GM12878 (cell line): ENCODE results near the gene NRG3. TPM values are rescaled to one million over a fixed set of nuclear protein-coding genes. Genes with fewer than 3 reads are reported as not detected.

Experiments
- ATAC-seq: fragments of 200-7000 bp; cut with Tn5 transposase; 3 replicates; pipeline ENCODE4 v1.9.1; 2020; ENCODE audit warnings: mild to moderate bottlenecking, moderate library complexity
- BruUV-seq: library from RNA; stranded (reverse); fragments of 400-500 nt; replicated peaks from 2 replicates; lab custom pipeline; 2021; lab: Mats Ljungman, UMichigan
- CTCF ChIA-PET: fragments of 300-600 bp; sonication (Branson Sonifier 250); formaldehyde crosslinking; extraction: SDS; loops from one replicate; lab custom pipeline; 2021; ENCODE audit warnings: inconsistent platforms; lab: Yijun Ruan, JAX
- POLR2A ChIA-PET: fragments of 350-600 bp; formaldehyde crosslinking; extraction: SDS; loops from one replicate; lab custom pipeline; 2021; ENCODE audit warnings: inconsistent platforms; lab: Charles Lee
- RAD21 ChIA-PET: fragments of 300-600 bp; sonication (Branson Sonifier 250); formaldehyde crosslinking; loops from one replicate; lab custom pipeline; 2023; ENCODE audit warnings: antibody characterized with exemption; ENCODE audit not compliant: unreplicated experiment; lab: Charles Lee
- SMC1A ChIA-PET: fragments of 300-600 bp; sonication (Branson Sonifier 250); formaldehyde crosslinking; loops from one replicate; lab custom pipeline; 2023; ENCODE audit not compliant: unreplicated experiment, uncharacterized antibody; lab: Charles Lee
- DNase-seq: peaks from one replicate; pipeline ENCODE4 v3.0.0-alpha.2; 2011; ENCODE audit warnings: low read depth, low spot score
- FAIRE-seq: peaks from 3 replicates; lab custom pipeline; 2011; peaks lifted over from hg19 to GRCh38; lab: Jason Lieb, UNC
- H2AFZ ChIP-seq: 2 replicates; pipeline ENCODE4 v1.6.0; 2011; ENCODE audit warnings: low read depth, low read length, control low read depth; ENCODE audit not compliant: control insufficient read depth
- H3K27ac ChIP-seq: 2 replicates; pipeline ENCODE4 v1.5.1; 2011; ENCODE audit warnings: control low read depth; ENCODE audit not compliant: control insufficient read depth, insufficient read depth
- H3K27me3 ChIP-seq, 2 experiments: replicated peaks in 1 of 2; 2 replicates each; pipeline versions ENCODE4 v1.6.0 to v1.6.1; 2011; ENCODE audit warnings: low read length in 1 of 2; ENCODE audit not compliant: control insufficient read depth in 2 of 2, insufficient read depth in 2 of 2
- H3K36me3 ChIP-seq, 2 experiments: 2 replicates each; pipeline ENCODE4 v1.5.1; 2011; ENCODE audit warnings: low read length in 1 of 2; ENCODE audit not compliant: control insufficient read depth in 2 of 2, insufficient read depth in 2 of 2
- H3K4me1 ChIP-seq: 2 replicates; pipeline ENCODE4 v1.6.1; 2011; ENCODE audit warnings: mild to moderate bottlenecking, low read length, moderate library complexity, mixed read lengths; ENCODE audit not compliant: control insufficient read depth, insufficient read depth
- H3K4me2 ChIP-seq: 2 replicates; pipeline ENCODE4 v1.6.0; 2011; ENCODE audit warnings: control low read depth; ENCODE audit not compliant: control insufficient read depth, insufficient read depth
- H3K4me3 ChIP-seq: fragments of 200-600 bp; sonication (generic); 2 replicates; pipeline ENCODE4 v1.5.1; 2016
- H3K79me2 ChIP-seq: 2 replicates; pipeline ENCODE4 v1.6.0; 2011; ENCODE audit warnings: low read length; ENCODE audit not compliant: control insufficient read depth, insufficient read depth
- H3K9ac ChIP-seq: 2 replicates; pipeline ENCODE4 v1.8.0; 2011; ENCODE audit warnings: low read length, control low read depth, mixed read lengths; ENCODE audit not compliant: control insufficient read depth, insufficient read depth
- H3K9me3 ChIP-seq: replicated peaks from 3 replicates; pipeline ENCODE4 v1.5.1; 2011; ENCODE audit warnings: mild to moderate bottlenecking, low read length; ENCODE audit not compliant: control insufficient read depth, insufficient read depth
- H4K20me1 ChIP-seq: 2 replicates; pipeline ENCODE4 v1.6.0; 2011; ENCODE audit not compliant: control insufficient read depth, insufficient read depth
- CBX3 ChIP-seq: fragments of 200-600 bp; sonication (generic); IDR thresholded peaks from 2 replicates; pipeline ENCODE4 v1.6.1; 2016; ENCODE audit warnings: low read depth, borderline replicate concordance
- CHD2 ChIP-seq: IDR thresholded peaks from 2 replicates; pipeline ENCODE4 v1.6.1; 2011; ENCODE audit warnings: low read depth, low read length, improper control_type of control experiment, borderline replicate concordance
- IRF3 ChIP-seq: fragments of 450-650 bp; IDR thresholded peaks from 2 replicates; pipeline ENCODE4 v1.6.1; 2014; ENCODE audit warnings: mild to moderate bottlenecking
- MEF2B ChIP-seq: fragments of 450-650 bp; IDR thresholded peaks from 2 replicates; pipeline ENCODE4 v1.6.1; 2018; ENCODE audit warnings: mild to moderate bottlenecking, moderate library complexity; ENCODE audit not compliant: partially characterized antibody, poor library complexity, severe bottlenecking
- MXI1 ChIP-seq: fragments of 150-350 bp; IDR thresholded peaks from 2 replicates; pipeline ENCODE4 v1.6.1; 2011; ENCODE audit warnings: low read depth, mild to moderate bottlenecking, inconsistent platforms, low read length, improper control_type of control experiment
- PAX8 ChIP-seq: fragments of 450-650 bp; IDR thresholded peaks from 2 replicates; pipeline ENCODE4 v1.6.1; 2017; ENCODE audit warnings: mild to moderate bottlenecking, moderate library complexity
- PML ChIP-seq: IDR thresholded peaks from 2 replicates; pipeline ENCODE4 v1.6.1; 2012; ENCODE audit warnings: low read length, inconsistent platforms
- RCOR1 ChIP-seq: conservative IDR thresholded peaks from 2 replicates; pipeline ENCODE4 v1.6.1; 2012; ENCODE audit warnings: low read depth, low read length, improper control_type of control experiment
- RUNX3 ChIP-seq: IDR thresholded peaks from 2 replicates; pipeline ENCODE4 v1.6.1; 2012; ENCODE audit warnings: low read length, inconsistent platforms
- STAT3 ChIP-seq: IDR thresholded peaks from 2 replicates; pipeline ENCODE4 v1.6.1; 2011; ENCODE audit warnings: low read depth, low read length, improper control_type of control experiment
- ZNF24 ChIP-seq: fragments of 450-650 bp; IDR thresholded peaks from 2 replicates; pipeline ENCODE4 v1.6.1; 2017; ENCODE audit warnings: antibody characterized with exemption, mild to moderate bottlenecking
- WGBS: methylation state at CpG from one replicate; pipeline ENCODE4 v1.1.6; 2016; ENCODE audit warnings: low lambda C conversion rate; ENCODE audit not compliant: insufficient replicate concordance, insufficient coverage; ENCODE audit errors: missing lambda C conversion rate; 5-methylcytosine and 5-hydroxymethylcytosine counted together
- in situ Hi-C: fragments of 300-500 bp; cut with MboI; formaldehyde crosslinking; loops from 9 replicates; pipeline ENCODE4 v1.14.3; 2018; ENCODE audit warnings: mixed read lengths
- intact Hi-C: fragments of 100-400 bp; cut with micrococcal nuclease; formaldehyde crosslinking; loops from one replicate; pipeline ENCODE4 v1.14.2; 2022; ENCODE audit not compliant: unreplicated experiment
- polyA plus RNA-seq, 11 experiments: library from polyadenylated mRNA; depleted of rRNA in 4 of 11; unstranded in 6 of 11; stranded (reverse) in 5 of 11; fragments of >200 nt; fragmentation: Nextera tagmentation in 4 of 11; fragmentation: Illumina TruSeq in 1 of 11; extraction: Ambion mirVana in 4 of 11; extraction: Trizol in 1 of 11; gene quantifications; 1 replicate in 1 of 11; 2 replicates in 10 of 11; pipeline versions ENCODE4 v1.2.1 to v1.2.3, GENCODE V29; 2011 to 2016; ENCODE audit warnings: inconsistent platforms in 2 of 11, missing spikeins in 2 of 11, low read depth in 1 of 11
- total RNA-seq, 4 experiments: library from RNA; depleted of rRNA in 3 of 4; stranded (reverse); fragments of >200 nt in 3 of 4; fragmentation: Illumina TruSeq in 1 of 4; extraction: Trizol in 1 of 4; gene quantifications; 2 replicates each; pipeline versions ENCODE4 v1.2.1 to v1.2.3, GENCODE V29; 2013 to 2021
- TF ChIP-seq, protein P1 (sequence below): fragments of 150-350 bp; IDR thresholded peaks from 2 replicates; pipeline ENCODE4 v1.6.1; 2016; ENCODE audit warnings: low read depth, low read length

NRG3 gene
- total and polyA plus RNA-seq, 10 of the 15 experiments (the other 5 are each of a cell fraction or from before 2014, with no cell fraction given) = 0.03 to 0.41 (median 0.17) TPM; not detected in 3

GRCh38 chr10:82353381-82353780 is 478.4 kb downstream of the NRG3 start:
- WGBS = 31% methylated on average over 3 of the region's 3 CpGs
- TF ChIP-seq RCOR1 = no peak
- no peak for TF ChIP-seq PML
- no peak for TF ChIP-seq ZNF24
- TF ChIP-seq IRF3 = no peak
- TF ChIP-seq PAX8 = no peak
- Histone ChIP-seq H3K4me2 (no peak overlapping the region), H3K27me3 (no peaks in the 10 kb centered on the region), H4K20me1 (no peaks in the 10 kb centered on the region), H3K79me2 (no peaks in the 10 kb centered on the region), H3K27ac (no peak overlapping the region), H3K4me3 (no peak overlapping the region), H3K9ac (no peak overlapping the region), H3K9me3 (no peaks in the 10 kb centered on the region), H3K4me1 (no peaks in the 10 kb centered on the region), H2AFZ (no peak overlapping the region), H3K36me3 (no peaks in the 10 kb centered on the region)
- no peak for FAIRE-seq
- ATAC-seq = no peak
- POLR2A ChIA-PET = no interaction called here
- intact Hi-C loops = no loop called here
- no TSS peak for BruUV-seq
- DNase-seq = no peak
- RAD21 ChIA-PET = no interaction called here
- SMC1A ChIA-PET = no interaction called here
- CTCF ChIA-PET = no interaction called here
- in situ Hi-C loops = no loop called here

- FAIRE-seq = no peak
- no peak overlapping the region for H3K4me3 ChIP-seq
- H4K20me1 ChIP-seq = no peaks in the 10 kb centered on the region
- H3K36me3 ChIP-seq = no peaks in the 10 kb centered on the region
- H3K4me2 ChIP-seq = no peak overlapping the region
- H3K27ac ChIP-seq = no peak overlapping the region
- ChIA-PET SMC1A (no interaction called here), RAD21 (no interaction called here), POLR2A (no interaction called here), CTCF (interaction anchor here (1.2 kb wide), 1 partner anchor 12 kb away, joined by 4 read pairs; no protein-coding TSS in a partner anchor)
- H3K9me3 ChIP-seq = no peaks in the 10 kb centered on the region
- no TSS peak for BruUV-seq
- no peaks in the 10 kb centered on the region for H3K4me1 ChIP-seq
- H2AFZ ChIP-seq = no peak overlapping the region
- H3K9ac ChIP-seq = no peak overlapping the region
- no peak for ATAC-seq
- no peak for DNase-seq
- no peaks in the 10 kb centered on the region for H3K79me2 ChIP-seq
- 44% methylated on average over 16 of the region's 16 CpGs for WGBS
- in situ Hi-C loops (no loop called here), intact Hi-C loops (no loop called here)
- H3K27me3 ChIP-seq = no peaks in the 10 kb centered on the region
- no peak for TF ChIP-seq MEF2B
- no peak for TF ChIP-seq MXI1
- TF ChIP-seq, protein P1, sequence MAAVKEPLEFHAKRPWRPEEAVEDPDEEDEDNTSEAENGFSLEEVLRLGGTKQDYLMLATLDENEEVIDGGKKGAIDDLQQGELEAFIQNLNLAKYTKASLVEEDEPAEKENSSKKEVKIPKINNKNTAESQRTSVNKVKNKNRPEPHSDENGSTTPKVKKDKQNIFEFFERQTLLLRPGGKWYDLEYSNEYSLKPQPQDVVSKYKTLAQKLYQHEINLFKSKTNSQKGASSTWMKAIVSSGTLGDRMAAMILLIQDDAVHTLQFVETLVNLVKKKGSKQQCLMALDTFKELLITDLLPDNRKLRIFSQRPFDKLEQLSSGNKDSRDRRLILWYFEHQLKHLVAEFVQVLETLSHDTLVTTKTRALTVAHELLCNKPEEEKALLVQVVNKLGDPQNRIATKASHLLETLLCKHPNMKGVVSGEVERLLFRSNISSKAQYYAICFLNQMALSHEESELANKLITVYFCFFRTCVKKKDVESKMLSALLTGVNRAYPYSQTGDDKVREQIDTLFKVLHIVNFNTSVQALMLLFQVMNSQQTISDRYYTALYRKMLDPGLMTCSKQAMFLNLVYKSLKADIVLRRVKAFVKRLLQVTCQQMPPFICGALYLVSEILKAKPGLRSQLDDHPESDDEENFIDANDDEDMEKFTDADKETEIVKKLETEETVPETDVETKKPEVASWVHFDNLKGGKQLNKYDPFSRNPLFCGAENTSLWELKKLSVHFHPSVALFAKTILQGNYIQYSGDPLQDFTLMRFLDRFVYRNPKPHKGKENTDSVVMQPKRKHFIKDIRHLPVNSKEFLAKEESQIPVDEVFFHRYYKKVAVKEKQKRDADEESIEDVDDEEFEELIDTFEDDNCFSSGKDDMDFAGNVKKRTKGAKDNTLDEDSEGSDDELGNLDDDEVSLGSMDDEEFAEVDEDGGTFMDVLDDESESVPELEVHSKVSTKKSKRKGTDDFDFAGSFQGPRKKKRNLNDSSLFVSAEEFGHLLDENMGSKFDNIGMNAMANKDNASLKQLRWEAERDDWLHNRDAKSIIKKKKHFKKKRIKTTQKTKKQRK = no peak
- no peak for TF ChIP-seq CBX3
- no peak for TF ChIP-seq STAT3
- TF ChIP-seq RUNX3 = no peak
- no peak for TF ChIP-seq CHD2
Measured at GRCh38 chr10:82358486-82359099, 483.6 kb downstream of the NRG3 start.
